Pulmonary artery endothelial cell (primary cell): ENCODE data around the gene DEAF1. TPM values are rescaled to one million over a fixed set of nuclear protein-coding genes. Genes with fewer than 3 reads are reported as not detected.

Experiments used
- total RNA-seq: library from RNA; depleted of rRNA; stranded (reverse); fragments of >200 nt; gene quantifications from 2 replicates; pipeline ENCODE4 v1.2.3, GENCODE V29; 2014

DEAF1 gene
- total RNA-seq, 1 donor from 2014 or later = 66.1 TPM

Other genes starting within 250 kb of the DEAF1 start
- 32.1 and 39.7 TPM in 2 replicates for gene PTDSS2, start 244.9 kb downstream of the DEAF1 start, total RNA-seq
- gene RNH1, start 188.0 kb downstream of the DEAF1 start, total RNA-seq = 288 and 306 TPM in 2 replicates
- 77.7 and 91.6 TPM in 2 replicates for gene HRAS, start 159.6 kb downstream of the DEAF1 start, total RNA-seq
- 0.40 and 0.46 TPM in 2 replicates for gene LRRC56, start 157.7 kb downstream of the DEAF1 start, total RNA-seq
- gene LMNTD2, start 134.5 kb downstream of the DEAF1 start, total RNA-seq = 0.56 and 0.86 TPM in 2 replicates
- gene RASSF7, start 134.3 kb downstream of the DEAF1 start, total RNA-seq = 11.5 and 14.4 TPM in 2 replicates
- 28.0 and 29.5 TPM in 2 replicates for gene PHRF1, start 118.8 kb downstream of the DEAF1 start, total RNA-seq
- 8.7 and 16.5 TPM in 2 replicates for gene IRF7, start 79.3 kb downstream of the DEAF1 start, total RNA-seq
- not detected in 2 replicates for gene CDHR5, start 70.3 kb downstream of the DEAF1 start, total RNA-seq
- not detected in 2 replicates for gene SCT, start 68.0 kb downstream of the DEAF1 start, total RNA-seq
- gene DRD4, start 58.0 kb downstream of the DEAF1 start, total RNA-seq = not detected in 2 replicates
- gene TMEM80, start 594 bp upstream of the DEAF1 start, total RNA-seq = 8.4 and 9.7 TPM in 2 replicates
- gene EPS8L2, start 11.0 kb upstream of the DEAF1 start, total RNA-seq = 2.0 and 3.0 TPM in 2 replicates
- gene TALDO1, start 52.2 kb upstream of the DEAF1 start, total RNA-seq = 278 and 283 TPM in 2 replicates
- gene GATD1, start 82.3 kb upstream of the DEAF1 start, total RNA-seq = 37.5 and 38.1 TPM in 2 replicates
- gene CEND1, start 94.9 kb upstream of the DEAF1 start, total RNA-seq = 0.13 and 0.14 TPM in 2 replicates
- gene SLC25A22, start 103.1 kb upstream of the DEAF1 start, total RNA-seq = 9.0 and 9.2 TPM in 2 replicates
- gene PIDD1, start 110.0 kb upstream of the DEAF1 start, total RNA-seq = 7.0 and 7.5 TPM in 2 replicates
- 248 and 277 TPM in 2 replicates for gene RPLP2, start 114.7 kb upstream of the DEAF1 start, total RNA-seq
- 21.5 and 22.4 TPM in 2 replicates for gene PNPLA2, start 123.7 kb upstream of the DEAF1 start, total RNA-seq
- 4.1 and 4.3 TPM in 2 replicates for gene CRACR2B, start 132.7 kb upstream of the DEAF1 start, total RNA-seq
- gene CD151, start 137.7 kb upstream of the DEAF1 start, total RNA-seq = 578 and 647 TPM in 2 replicates
- 163 and 227 TPM in 2 replicates for gene POLR2L, start 147.3 kb upstream of the DEAF1 start, total RNA-seq
- gene TSPAN4, start 147.6 kb upstream of the DEAF1 start, total RNA-seq = 103 and 115 TPM in 2 replicates
- 45.0 and 46.8 TPM in 2 replicates for gene CHID1, start 215.6 kb upstream of the DEAF1 start, total RNA-seq
- gene AP2A2, start 230.6 kb upstream of the DEAF1 start, total RNA-seq = 26.3 and 32.5 TPM in 2 replicates